Activated gamma-delta T cell treated with anti-CD3 and anti-CD28 coated beads, Interleukin-2, amount 50 U/mL, for 16 hours (primary cell): ENCODE results near the gene PCED1A.
"Not testable (repeated sequence)": the region's sequence is repeated elsewhere in the genome, so short reads cannot be mapped to it uniquely, and the experiment has no call there.

ENCODE experiments used
- DNase-seq: peaks from one replicate; pipeline ENCODE4 v3.0.0-alpha.2; 2020; ENCODE audit warnings: low read depth

The PCED1A gene

DNA sequence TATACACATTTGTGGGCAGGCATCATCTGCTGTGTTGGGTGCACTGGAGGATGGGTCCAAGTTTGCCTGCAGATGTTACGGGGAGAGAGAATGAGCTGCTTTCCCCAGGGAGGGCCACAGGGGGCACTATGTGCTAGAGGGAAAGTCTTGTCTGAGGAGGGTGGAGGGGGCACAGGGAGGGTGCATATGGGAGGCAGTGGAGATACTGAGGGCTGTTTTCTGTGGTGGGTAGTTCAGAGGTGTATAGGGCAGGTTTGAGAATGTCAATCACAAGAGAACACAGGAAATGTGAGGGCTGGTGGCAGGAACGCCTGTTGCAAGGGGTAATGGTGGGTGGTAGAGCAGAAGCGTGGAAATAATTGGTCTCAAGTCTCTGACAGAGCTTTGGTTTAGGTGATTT is 25.2 kb upstream of the PCED1A start:
- no peak for DNase-seq

DNA sequence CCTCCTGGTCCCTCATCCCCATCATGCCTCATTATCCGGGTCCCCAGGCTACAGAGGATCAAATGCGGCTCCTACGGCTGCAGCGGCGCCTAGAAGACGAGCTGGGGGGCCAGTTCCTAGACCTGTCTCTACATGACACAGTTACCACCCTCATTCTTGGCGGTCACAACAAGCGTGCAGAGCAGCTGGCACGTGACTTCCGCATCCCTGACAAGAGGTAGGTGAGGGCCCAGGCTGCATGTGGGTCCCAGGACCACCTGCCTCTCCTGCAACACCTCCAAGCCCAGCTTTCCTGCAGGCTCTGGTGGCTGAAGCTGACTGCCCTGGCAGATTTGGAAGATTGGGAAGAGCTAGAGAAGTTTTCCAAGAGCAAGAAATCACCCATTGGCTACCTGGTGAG is 24.6 kb upstream of the PCED1A start:
- no peak for DNase-seq

DNA sequence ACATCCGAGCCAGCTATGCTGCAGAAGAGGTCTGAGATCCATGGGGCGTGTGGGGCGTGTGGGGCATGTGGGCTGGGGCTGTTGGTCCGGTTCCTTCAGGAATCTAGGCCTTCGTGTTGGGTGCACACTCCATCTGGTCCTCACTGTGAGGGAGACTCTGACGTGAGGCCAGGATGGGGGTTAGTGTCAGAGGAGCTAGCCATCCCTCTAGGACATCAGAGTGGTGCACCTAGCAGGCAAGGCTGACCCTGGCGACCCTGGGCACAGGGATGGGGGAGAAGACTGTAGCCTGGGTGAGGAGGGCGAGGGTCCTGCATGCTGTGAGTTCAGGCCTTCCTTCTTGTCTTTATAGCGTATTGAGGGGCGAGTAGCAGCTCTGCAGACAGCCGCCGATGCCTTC is 24.2 kb upstream of the PCED1A start:
- no peak for DNase-seq

DNA sequence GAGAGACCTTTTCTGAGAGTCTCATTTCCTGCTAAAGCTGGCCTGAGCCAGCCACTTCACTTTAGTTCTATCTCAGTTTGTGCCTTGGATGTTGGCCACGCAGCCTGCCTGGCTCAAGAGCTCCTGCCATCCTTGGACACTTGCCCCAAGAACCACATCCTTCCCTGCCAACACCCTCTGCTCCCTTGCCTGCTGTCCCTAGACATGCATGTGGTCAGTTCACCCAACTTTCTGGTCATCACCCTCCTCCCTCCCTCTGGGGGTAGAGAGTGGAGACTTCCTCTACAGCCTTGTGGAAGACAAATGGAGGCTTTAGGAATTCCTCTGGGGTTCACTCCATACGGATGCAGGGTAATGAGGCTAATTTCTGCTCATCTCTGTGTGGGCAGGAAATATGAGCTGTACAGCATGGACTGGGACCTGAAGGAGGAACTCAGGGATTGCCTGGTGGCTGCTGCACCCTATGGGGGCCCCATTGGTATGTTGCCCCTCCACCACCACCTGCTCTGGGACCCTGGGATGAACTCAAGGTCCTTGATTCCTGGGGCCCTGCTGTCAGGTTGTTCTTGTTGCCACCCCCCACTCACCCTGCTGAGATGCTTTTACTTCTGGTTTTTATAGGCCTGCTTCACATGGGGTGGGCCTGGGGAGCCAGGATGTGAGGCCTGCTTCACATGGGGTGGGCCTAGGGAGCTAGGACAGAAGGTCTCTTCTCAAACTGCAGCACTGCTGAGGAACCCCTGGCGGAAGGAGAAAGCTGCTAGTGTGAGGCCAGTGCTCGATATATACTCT is 19.1 kb upstream of the PCED1A start:
- no peak for DNase-seq

DNA sequence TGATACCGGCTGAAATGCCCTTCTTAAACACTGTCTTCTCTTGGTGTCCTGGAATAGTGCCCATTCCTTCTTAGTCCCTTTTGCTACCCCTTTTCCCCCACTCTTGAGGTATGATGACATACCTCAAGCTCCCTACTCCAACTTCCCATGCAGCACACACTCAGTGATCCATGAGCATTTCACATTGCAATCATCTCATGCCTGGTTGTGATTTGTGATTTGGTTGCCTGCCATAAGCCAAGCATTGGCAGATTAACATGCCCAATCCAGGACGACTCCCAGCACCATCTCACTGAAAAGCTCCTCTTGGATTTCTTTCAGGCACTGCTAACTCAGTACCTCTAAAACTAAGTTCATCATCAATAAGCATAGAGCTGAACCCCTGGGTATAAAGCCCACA is 18.1 kb upstream of the PCED1A start:
- DNase-seq = no peak

DNA sequence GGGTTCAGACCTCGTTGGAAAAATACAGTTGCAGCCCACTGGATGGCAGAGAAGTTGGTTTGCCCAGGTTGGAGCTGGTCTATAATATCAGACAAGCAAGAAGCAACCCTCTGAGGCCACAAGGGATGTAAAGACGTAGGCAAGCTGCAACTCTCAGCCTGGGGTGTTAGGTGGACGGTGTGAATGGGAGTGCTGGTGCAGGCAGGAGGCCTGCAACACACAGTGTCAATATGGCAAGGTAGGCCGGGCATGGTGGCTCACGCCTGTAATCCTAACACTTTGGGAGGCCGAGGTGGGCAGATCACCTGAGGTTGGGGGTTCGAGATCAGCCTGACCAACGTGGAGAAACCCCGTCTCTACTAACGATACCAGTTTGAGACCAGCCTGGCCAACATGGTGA is 10.6 kb upstream of the PCED1A start:
- DNase-seq = no peak

DNA sequence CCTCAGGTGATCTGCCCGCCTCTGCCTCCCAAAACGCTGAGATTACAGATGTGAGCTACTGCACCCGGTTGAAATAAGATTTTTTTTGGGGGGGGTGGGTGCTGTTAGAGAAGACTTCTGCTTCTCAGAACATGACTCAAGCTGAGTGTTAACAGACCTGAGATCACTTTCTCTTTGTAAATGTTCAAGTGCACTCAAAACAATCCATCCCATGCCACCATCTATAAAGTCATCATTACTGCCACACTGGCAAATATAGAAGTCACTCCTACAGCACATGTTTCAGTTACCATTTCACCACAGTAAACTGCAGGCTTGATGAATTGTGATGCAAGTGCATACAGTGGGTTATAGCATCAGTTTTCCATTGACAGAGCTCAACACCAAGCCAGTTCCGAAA is 9.1 kb upstream of the PCED1A start:
- no peak for DNase-seq

DNA sequence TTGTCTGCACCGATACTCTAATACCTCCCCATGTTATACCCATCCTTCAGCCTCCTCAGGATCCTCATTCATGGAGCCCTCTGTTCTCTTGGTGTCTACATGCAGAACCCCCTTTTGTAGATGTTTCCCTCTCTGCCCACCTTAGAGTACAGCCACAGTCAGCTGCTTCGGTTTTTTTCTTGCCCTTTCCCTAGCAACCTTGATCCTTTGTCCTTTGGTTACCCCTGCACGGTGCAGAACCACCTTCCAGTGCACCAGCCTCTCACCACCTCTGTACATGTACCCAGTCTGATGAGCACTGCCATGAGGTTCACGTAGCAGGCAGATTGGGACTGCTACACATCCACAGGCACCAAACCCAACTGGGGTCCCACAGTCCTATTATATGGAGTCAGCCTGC is 7.3 kb upstream of the PCED1A start:
- no peak for DNase-seq

DNA sequence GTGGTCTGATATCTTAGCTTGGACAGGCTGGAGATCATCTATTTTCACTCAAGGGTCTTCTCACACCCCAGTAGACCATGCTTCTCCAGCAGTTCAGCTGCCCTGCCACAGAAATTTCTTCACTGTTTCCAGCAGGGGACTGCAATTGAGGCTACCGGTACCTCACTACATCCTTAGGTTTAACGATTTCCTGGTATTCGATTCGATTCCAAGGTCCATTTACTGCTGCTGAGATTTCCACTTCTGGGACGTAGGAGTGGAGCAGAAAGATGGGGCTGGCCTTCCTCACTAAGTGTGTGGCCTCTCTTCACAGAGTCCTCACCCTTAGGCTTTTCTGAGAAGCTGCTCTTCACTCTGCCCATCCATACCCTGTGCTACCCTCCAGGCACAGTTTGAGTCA is 6.2 kb upstream of the PCED1A start:
- DNase-seq = no peak

DNA sequence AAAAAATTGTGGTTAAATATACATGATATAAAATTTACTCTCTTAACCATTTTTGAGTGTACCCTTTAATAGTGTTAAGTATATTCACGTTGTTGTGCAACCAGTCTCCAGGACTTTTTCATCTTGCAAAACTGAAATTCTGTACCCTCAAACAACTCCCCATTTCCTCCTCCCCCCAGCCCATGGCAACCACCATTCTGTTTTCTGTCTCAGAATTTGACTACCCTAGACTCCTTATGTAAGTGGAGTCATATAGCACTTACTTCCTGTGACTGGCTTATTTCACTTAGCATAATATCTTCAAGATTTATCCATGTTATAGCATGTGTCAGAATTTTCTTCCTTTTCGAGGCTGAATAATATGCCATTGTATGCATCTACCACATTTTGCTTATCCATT is 5.2 kb upstream of the PCED1A start:
- no peak for DNase-seq

DNA sequence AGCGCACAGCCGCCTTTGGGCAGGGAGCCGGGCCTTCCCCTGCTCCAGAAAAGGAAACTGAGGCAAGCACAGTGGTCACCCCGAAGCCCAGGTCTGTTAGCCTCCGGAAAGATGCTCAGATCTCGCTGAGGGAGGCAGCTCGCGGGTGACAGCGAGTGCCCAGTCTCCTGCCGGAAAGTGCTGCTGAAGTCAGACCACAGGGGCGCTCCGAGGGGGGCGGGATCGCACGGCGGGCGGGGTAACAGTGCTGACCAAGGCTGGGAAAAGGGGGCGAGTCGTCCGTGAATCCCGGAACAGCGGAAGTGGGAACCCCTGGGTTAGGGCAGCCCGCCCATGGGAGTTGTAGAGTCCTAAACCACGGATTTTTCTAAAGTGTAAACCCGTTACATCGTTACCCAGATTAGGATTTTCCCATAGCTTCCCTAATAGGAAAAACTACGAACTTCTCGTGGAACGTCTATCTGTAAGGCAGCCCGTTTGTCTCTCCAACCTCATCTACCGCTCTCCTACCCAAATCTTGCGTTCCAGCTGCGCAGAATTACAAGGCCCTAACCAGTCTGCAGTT is 594 bp upstream of the PCED1A start:
- DNase-seq = no peak

DNA sequence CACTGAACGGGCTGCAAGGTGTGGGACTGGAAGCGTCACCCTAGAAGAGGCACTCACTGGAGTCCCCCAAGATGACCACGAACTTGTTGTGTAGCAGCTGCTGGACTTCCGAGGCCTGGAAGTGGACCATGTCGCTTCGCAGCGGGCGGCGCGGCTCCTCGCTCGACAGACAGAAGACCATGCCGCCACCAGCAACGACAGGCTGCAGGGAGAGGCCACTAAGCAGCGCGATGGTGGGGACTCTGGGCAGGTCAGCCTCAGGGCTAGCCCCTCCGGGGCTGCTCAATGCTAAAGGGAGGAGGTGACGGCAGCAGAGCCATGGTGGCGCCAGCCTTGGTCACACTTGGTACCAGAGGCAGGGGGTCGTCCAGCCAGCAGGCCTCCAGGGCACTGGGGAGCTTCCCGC is 720 bp downstream of the PCED1A start:
- DNase-seq = no peak

DNA sequence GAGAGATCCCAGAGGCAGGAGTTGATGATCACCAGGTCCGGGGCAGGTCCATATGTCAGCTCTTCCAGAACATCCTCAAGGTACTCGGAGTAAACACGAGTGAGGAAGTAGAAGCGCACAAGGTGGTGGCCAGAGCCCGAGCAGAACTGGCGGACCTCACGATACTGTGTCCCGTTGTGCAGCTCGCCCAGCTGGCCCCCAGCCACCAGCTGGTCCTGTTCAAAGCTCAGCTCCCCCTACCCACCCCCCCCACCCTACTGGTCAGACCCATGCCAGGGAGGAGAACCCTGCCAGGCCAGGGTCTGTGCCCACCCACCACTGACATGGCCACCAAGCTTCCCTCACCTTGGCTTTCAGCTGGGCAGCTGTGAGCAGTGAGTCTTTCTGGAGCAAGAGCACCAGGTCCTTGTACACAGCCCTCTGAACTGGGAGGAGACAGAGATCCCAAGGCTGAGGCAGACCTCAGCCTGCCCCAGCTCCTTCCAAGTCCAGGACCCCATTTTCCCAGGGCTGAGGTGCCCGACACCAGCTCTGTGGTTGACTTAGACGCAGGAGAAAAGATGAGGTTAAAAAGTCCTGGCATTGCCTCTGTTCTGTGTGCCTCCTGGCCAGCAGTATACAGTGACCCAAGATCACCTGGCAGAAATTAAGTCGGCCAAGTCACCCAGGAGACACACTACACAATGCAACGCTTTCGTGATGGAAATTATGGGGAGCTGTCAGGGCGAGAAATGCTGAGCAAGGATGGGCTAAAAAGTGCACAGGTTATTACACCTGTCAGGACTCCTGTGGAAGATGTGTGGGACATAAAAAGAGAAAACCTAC is 1.4 kb downstream of the PCED1A start:
- no peak for DNase-seq

DNA sequence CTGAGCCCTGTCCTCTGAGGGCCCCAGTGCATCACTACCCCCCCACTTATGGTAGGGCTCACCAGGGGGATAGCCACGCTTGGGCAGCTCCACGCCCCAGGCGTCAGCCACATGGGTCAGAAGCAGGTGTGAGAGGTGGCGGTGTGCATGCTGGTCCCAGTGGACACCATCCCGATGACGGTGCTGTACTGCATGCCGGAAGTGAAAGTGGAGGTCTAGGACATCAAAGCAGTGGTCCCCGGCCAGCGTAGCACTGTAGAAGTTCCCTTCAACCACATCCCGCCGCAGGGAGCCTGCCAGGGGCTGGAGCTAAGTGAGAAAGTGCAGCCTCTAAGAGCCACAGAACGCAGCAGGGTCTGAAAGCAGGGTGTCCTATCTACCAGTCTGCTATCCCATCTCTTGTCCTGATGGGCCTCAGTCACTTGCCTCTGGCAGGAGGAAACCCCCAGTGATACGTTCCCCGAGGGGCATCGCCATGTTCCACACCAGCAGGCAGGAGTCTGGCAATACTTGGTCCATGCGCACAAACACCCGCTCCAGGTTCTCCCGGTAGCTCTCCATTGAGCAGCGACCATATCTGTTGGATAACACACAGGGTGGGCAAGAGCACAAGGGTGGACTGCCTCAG is 2.2 kb downstream of the PCED1A start:
- DNase-seq = no peak

DNA sequence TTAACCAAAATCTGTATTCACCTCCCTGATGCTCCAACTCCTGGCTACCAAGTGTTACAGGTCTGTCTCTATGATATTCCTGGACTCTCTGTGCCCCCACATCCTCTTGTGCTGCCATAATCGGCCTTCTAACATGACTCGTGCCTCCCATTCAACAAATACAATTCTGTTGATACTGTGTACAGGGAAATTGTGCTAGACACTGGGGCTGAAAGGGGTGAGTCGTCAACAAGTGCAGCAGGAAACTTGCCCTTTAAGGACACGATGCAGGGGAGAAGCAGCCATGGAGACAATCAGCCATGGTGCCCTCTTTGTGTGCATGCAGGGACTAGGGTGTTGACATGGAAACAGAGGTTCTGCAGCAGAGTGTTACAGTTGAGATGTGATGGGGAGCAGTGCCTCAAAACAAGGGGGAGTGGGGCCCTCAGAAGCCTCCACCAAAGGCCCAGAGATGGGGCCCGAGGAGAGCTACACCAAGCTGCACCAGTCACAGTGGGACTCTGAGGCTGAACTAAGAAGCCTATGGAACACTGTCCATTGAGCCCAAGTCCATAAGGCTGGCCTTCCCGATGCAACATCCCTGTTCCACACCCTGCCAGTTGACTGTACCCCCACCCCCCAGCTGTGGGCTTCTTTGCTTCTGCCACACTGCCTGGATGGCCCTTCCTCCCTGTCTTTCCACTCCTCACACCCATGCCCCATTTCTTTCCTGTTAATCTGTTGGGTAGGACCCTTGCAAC is 3.1 kb downstream of the PCED1A start:
- DNase-seq = no peak

DNA sequence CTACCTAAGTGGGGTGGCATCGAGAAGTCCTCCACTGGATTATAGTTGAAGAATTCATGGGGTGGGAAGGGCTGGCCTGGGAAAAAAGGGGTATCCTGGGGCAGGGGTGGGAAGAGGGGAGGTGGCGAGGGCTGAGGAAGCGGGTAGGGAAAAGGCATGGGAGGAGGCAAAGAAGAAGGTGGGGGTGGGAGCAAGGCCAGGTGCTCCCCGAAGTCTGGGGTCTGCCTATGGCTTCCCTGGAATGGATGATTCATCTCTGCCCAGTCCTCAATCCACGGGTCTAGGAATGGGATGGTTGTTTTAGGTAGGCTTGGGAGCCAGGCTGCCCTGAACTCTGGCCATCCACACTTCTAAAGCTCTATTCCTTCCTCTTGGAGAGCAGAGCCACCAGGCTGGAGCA is 4.4 kb downstream of the PCED1A start:
- no peak for DNase-seq

DNA sequence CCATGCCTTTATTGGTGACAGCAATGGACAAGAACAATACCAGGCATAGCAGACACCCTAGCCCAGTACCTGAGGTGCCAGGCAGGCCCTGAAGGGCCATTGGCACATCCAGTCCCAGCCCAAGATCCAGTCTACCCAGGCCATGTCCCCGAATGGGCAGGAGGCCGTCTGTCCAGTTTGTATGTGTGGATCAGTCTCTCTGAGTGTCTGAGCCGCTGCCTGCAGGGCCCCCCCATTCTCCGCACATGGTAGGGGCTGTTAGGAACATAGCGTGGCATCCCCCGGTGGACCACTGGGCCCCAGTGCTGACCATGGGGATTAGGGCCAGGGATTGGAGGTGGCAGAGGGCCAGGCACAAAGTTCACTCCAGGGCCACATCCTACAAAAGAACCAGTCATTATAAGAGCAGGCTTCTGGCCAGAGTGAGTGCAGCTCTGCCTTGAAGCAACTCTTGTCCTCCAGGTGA is 5.1 kb downstream of the PCED1A start:
- DNase-seq = no peak

DNA sequence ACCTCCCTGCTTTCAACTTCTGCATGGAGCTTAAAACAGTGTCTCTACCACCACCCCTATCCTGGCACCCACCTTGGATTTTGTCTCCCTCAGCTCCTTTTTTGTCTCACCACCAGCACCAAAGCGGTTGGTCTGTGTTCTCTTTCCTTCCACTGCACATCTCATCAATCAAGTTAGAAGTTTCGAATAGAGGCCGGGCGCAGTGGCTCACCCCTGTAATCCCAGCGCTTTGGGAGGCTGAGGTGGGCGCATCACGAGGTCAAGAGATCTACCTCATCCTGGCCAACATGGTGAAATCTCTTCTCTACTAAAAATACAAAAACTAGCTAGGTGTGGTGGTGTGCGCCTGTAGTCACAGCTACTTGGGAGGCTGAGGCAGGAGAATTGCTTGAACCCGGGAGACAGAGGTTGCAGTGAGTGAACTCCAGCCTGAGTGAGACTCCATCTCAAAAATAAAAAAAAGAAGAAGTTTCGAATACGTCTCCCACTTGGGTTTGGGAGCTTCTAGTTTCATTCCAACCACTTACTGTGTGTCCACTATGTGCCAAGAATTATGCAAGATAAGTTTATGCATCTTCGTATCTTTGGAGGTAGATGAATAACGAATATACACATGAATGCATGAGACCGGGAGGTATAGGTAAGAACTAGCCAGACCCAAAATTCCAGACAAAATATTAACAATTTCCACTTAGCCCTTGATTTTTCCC is 5.9 kb downstream of the PCED1A start:
- no peak for DNase-seq

DNA sequence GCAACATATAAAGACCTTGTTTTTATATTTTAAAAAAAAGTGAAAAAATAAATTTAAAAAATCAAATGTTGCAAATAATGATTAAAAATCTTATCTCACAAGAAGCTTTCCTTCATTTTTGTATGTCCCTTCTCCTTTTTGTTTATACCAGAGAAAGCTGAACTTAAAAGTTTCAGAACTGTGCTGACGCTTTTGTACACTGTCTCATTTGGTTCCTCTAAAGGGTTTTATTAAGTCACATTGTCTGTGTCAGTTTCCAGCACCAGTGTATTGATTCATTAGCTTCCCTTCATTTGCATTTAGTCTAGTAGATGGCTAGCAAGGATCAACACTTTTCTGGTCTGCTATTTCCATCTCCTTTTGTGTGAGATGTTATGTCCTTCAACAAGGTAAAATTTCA is 6.7 kb downstream of the PCED1A start:
- no peak for DNase-seq

DNA sequence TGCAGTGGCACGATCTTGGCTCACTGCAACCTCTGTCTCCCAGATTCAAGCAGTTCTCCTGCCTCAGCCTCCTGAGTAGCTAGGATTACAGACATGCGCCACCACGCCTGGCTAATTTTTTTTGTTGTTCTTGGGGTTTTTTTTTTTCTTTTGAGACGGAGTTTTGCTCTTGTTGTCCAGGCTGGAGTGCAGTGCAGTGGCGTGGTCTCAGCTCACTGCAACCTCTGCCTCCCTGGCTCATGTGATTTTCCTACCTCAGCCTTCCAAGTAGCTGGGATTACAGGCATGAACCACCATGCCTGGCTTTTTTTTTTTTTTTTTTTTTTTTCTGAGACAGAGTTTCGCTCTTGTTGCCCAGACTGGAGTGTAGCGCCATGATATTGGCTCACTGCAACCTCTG is 9.2 kb downstream of the PCED1A start:
- DNase-seq = not testable (repeated sequence)

DNA sequence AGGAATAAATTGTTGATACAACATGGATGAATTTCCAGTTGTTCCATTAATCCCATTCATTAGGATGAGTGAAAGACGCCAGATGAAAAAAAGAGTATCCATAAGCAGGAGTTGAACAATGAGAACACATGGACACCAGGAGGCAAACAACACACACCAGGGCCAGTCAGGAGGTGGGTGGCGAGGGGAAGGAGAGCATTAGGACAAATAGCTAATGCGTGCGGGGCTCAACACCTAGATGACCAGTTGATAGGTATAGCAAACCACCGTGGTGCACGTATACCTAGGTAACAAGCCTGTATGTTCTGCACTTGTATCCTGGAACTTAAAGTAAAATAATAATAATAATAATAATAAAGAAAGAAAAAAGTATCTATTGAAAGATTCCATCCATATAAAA is 11.1 kb downstream of the PCED1A start:
- DNase-seq = no peak
